ENCODE results near the gene PLEKHM3.

DNA sequence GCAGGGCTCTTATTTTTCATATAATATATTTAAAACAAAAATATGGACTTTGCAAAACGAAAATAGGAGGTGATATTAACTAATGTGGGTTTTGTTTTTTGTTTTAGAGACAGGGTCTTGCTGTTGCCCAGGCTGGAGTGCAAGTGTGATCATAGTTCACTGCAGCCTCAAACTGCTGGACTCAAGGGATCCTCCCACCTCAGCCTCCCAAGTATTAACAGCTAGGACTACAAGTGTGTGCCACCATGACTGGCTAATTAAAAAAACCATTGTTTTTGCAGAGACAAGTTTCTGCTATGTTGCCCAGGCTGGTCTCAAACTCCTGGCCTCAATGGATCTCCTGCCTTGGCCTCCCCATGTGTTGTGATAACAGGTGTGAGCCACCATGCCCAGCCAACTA lies 185.2 kb downstream of the PLEKHM3 start:
- TF ChIP-seq, protein P1, sequence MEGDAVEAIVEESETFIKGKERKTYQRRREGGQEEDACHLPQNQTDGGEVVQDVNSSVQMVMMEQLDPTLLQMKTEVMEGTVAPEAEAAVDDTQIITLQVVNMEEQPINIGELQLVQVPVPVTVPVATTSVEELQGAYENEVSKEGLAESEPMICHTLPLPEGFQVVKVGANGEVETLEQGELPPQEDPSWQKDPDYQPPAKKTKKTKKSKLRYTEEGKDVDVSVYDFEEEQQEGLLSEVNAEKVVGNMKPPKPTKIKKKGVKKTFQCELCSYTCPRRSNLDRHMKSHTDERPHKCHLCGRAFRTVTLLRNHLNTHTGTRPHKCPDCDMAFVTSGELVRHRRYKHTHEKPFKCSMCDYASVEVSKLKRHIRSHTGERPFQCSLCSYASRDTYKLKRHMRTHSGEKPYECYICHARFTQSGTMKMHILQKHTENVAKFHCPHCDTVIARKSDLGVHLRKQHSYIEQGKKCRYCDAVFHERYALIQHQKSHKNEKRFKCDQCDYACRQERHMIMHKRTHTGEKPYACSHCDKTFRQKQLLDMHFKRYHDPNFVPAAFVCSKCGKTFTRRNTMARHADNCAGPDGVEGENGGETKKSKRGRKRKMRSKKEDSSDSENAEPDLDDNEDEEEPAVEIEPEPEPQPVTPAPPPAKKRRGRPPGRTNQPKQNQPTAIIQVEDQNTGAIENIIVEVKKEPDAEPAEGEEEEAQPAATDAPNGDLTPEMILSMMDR (IDR thresholded peaks at IDR 0.05; ENCODE audit: low read depth, low read length) = no peak
- TF ChIP-seq POLR2A (IDR thresholded peaks at IDR 0.05; ENCODE audit: extremely low read depth, insufficient read length) = no peak
